ENCODE data around the gene ZNF516. TPM values are rescaled to one million over a fixed set of nuclear protein-coding genes. Genes with fewer than 3 reads are reported as not detected.
A peak's percentile ranks its signal among the peaks of the same experiment; 100 is the strongest.

Gene ZNF516
- total and polyA plus RNA-seq, 4 donors: 2.5 to 12.2 (median 7.6) TPM

GRCh38 chr18:76456018-76456750 lies 38.9 kb downstream of the ZNF516 start:
- H3K4me3 ChIP-seq (ENCODE audit: low read depth in 1 of 3, low read length in 3 of 3): no peak overlapping the region
- WGBS: 97% methylated on average over 16 of the region's 16 CpGs
- no peak overlapping the region for H3K9ac ChIP-seq (ENCODE audit: low read depth in 1 of 2, low read length in 2 of 2)
- peaks cover 0 to 6% (median under 1%) of the 10 kb centered on the region in 4 donors for H3K36me3 ChIP-seq (ENCODE audit: control insufficient read depth in 4 of 4, insufficient read depth in 3 of 4, low read depth in 1 of 4, low read length in 3 of 4)
- H3K27ac ChIP-seq (ENCODE audit: low read depth in 1 of 2, low read length in 2 of 2): no peak overlapping the region
- TF ChIP-seq ZBTB33 (IDR thresholded peaks at IDR 0.05) (no peak), NR2F2 (IDR thresholded peaks at IDR 0.05) (no peak), TAF1 (conservative IDR thresholded peaks at IDR 0.05) (no peak), FOXA1 (IDR thresholded peaks at IDR 0.05) (no peak)
- H3K9me3 ChIP-seq (ENCODE audit: control insufficient read depth in 4 of 4, low read length in 3 of 4): no peaks in the 10 kb centered on the region
- DNase-seq (ENCODE audit: low spot score): no peak
- H3K27me3 ChIP-seq (ENCODE audit: control insufficient read depth in 4 of 4, insufficient read depth in 4 of 4, low read length in 3 of 4): no peaks in the 10 kb centered on the region
- H3K4me1 ChIP-seq (ENCODE audit: control insufficient read depth in 4 of 4, insufficient read depth in 4 of 4, low read length in 3 of 4): peaks cover 5 to 20% (median 10%) of the 10 kb centered on the region in 4 donors

DNA sequence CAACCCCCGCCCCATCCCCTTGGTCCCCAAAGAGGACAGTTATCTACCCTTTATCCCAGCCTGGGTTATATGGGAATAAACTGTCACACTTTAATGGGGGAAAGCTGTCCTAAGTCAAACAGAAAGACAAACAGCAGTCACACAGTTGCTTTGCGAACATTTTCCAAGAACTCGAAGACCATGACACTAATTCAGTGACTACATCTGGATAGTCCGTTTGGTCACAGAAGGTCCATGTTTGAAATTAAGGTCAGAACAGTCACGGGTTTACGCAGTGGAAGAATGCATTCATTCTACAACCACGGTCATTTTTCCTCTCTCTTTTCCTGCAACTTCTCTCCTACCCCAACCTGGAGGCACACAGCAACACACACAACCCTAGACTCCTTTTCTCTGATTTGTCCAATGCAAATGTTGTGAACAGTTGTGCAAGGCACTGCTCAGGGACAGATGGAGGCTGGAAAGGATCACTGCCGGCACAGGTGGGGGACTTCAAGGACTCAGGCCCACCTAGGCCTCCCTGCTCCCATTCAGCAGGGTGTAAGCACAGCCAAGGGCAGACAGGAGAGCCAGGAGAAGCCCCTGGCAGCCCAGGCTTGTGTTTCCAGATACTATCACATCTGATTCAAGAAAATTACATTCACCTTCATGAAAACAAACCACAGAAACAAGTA lies 39.9 kb downstream of the ZNF516 start:
- 84% methylated on average over 8 of the region's 8 CpGs for WGBS
- H3K27me3 ChIP-seq (ENCODE audit: control insufficient read depth in 4 of 4, insufficient read depth in 4 of 4, low read length in 3 of 4): no peaks in the 10 kb centered on the region
- no peaks in the 10 kb centered on the region for H3K9me3 ChIP-seq (ENCODE audit: control insufficient read depth in 4 of 4, low read length in 3 of 4)
- no peak overlapping the region for H3K9ac ChIP-seq (ENCODE audit: low read depth in 1 of 2, low read length in 2 of 2)
- peaks cover 5 to 24% (median 10%) of the 10 kb centered on the region in 4 donors for H3K4me1 ChIP-seq (ENCODE audit: control insufficient read depth in 4 of 4, insufficient read depth in 4 of 4, low read length in 3 of 4)
- H3K27ac ChIP-seq (ENCODE audit: low read depth in 1 of 2, low read length in 2 of 2): no peak overlapping the region
- DNase-seq (ENCODE audit: low spot score): peak; percentile 21
- no peak overlapping the region for H3K4me3 ChIP-seq (ENCODE audit: low read depth in 1 of 3, low read length in 3 of 3)
- peaks cover 0 to 6% (median under 1%) of the 10 kb centered on the region in 4 donors for H3K36me3 ChIP-seq (ENCODE audit: control insufficient read depth in 4 of 4, insufficient read depth in 3 of 4, low read depth in 1 of 4, low read length in 3 of 4)
- no peak for TF ChIP-seq EGR1 (IDR thresholded peaks at IDR 0.05; ENCODE audit: low read depth in 2 of 2)
- TF ChIP-seq YY1 (IDR thresholded peaks at IDR 0.05): no peak
- no peak for TF ChIP-seq FOXA1 (IDR thresholded peaks at IDR 0.05)
- TF ChIP-seq ATF3 (IDR thresholded peaks at IDR 0.05): no peak
- TF ChIP-seq HNF4G (IDR thresholded peaks at IDR 0.05): no peak
- TF ChIP-seq NR2F2 (IDR thresholded peaks at IDR 0.05): no peak
- no peak for TF ChIP-seq TAF1 (conservative IDR thresholded peaks at IDR 0.05)
- TF ChIP-seq ZBTB33 (IDR thresholded peaks at IDR 0.05): no peak
- no peak for TF ChIP-seq RXRA (IDR thresholded peaks at IDR 0.05)

DNA sequence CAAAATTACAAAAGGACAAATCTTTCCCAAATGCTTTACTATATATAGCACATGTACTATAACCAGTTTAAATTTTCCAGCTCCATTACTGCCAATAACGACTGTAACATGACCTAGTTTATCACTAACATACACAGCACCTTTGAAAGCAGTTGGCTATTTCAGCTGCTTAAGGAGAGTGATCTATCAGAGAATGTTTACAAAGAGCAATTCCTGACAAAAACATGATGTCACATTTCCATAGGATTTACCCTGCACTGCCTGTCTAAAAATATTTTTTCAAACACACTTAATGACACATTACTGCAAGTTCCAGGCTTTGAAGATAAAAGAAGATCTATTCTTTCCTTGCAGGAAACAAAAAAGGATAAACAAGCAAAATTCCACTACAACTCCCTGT lies 40.6 kb downstream of the ZNF516 start:
- DNase-seq (ENCODE audit: low spot score): no peak
- no peak for TF ChIP-seq FOXA2 (IDR thresholded peaks at IDR 0.05)
- H3K27me3 ChIP-seq (ENCODE audit: control insufficient read depth in 4 of 4, insufficient read depth in 4 of 4, low read length in 3 of 4): no peaks in the 10 kb centered on the region
- H3K9me3 ChIP-seq (ENCODE audit: control insufficient read depth in 4 of 4, low read length in 3 of 4): no peaks in the 10 kb centered on the region
- H3K4me1 ChIP-seq (ENCODE audit: control insufficient read depth in 4 of 4, insufficient read depth in 4 of 4, low read length in 3 of 4): peaks cover 5 to 27% (median 11%) of the 10 kb centered on the region in 4 donors
- H3K4me3 ChIP-seq (ENCODE audit: low read depth in 1 of 3, low read length in 3 of 3): no peak overlapping the region
- H3K27ac ChIP-seq (ENCODE audit: low read depth in 1 of 2, low read length in 2 of 2): no peak overlapping the region
- peaks cover 0 to 6% (median under 1%) of the 10 kb centered on the region in 4 donors for H3K36me3 ChIP-seq (ENCODE audit: control insufficient read depth in 4 of 4, insufficient read depth in 3 of 4, low read depth in 1 of 4, low read length in 3 of 4)
- no peak overlapping the region for H3K9ac ChIP-seq (ENCODE audit: low read depth in 1 of 2, low read length in 2 of 2)
- WGBS: 24% methylated on average over 1 of the region's 1 CpG

All from liver (tissue), 9 donors.